ENCODE measurements around the gene ARL16.

DNA sequence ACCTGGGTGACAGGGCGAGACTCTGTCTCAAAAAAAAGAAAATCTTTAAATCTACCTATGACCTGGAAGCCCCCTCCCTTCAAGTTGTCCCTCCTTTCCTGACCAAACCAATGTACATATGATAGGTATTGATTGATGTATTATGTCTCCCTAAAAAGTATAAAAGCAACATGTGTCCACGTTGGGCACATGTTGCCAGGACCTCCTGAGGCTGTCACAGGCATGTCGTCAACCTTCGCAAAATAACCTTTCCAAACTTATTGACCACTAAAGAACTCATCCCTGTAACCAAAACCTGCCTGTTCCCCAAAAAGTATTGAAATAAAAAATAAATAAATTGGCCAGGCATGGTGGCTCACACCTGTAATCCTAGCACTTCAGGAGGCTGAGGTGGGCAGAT is 21.6 kb downstream of the ARL16 start:
- TF ChIP-seq, protein P1, sequence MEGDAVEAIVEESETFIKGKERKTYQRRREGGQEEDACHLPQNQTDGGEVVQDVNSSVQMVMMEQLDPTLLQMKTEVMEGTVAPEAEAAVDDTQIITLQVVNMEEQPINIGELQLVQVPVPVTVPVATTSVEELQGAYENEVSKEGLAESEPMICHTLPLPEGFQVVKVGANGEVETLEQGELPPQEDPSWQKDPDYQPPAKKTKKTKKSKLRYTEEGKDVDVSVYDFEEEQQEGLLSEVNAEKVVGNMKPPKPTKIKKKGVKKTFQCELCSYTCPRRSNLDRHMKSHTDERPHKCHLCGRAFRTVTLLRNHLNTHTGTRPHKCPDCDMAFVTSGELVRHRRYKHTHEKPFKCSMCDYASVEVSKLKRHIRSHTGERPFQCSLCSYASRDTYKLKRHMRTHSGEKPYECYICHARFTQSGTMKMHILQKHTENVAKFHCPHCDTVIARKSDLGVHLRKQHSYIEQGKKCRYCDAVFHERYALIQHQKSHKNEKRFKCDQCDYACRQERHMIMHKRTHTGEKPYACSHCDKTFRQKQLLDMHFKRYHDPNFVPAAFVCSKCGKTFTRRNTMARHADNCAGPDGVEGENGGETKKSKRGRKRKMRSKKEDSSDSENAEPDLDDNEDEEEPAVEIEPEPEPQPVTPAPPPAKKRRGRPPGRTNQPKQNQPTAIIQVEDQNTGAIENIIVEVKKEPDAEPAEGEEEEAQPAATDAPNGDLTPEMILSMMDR (IDR thresholded peaks at IDR 0.05) = no peak
- no peak for TF ChIP-seq EP300 (IDR thresholded peaks at IDR 0.05)

Measured in tibial nerve (tissue), 4 donors.